Measurements from ENCODE around the gene NBEA. TPM values are rescaled to one million over a fixed set of nuclear protein-coding genes. Genes with fewer than 3 reads are reported as not detected.

The NBEA gene
- total RNA-seq, 2 experiments from 2014 or later: 3.5 to 3.8 TPM

DNA sequence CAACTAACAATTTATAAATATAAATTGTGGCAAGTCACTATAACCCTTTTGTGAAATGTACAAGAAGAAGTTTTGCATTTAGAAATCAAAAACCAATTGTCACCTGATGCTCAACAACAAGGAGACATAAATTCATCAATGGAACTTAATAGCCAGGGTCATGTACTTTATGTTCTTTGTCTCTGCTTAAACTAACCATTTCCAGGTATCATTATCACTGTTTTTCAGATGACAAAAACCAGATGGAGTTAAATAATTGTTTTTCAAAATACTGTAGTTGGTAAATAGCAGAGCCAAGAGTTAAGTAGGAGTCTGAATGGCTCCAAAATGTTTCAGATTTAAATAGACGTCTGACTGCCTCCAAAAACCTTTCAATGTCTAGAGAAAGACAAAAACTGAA, 606.7 kb downstream of the NBEA start:
- no peak overlapping the region for H3K4me3 Mint-ChIP-seq
- H3K27me3 Mint-ChIP-seq: no peaks in the 10 kb centered on the region
- no peak overlapping the region for H3K27ac Mint-ChIP-seq
- ChIA-PET CTCF (no interaction called here), POLR2A (no interaction called here)
- no peaks in the 10 kb centered on the region for H3K9me3 Mint-ChIP-seq
- Histone ChIP-seq H3K4me3 (ENCODE audit: low read length) (no peak overlapping the region), H3K27ac (ENCODE audit: low read depth in 1 of 2, low read length in 2 of 2) (no peak overlapping the region), H3K27me3 (ENCODE audit: control insufficient read depth in 1 of 2, insufficient read depth in 2 of 2, low read length in 2 of 2) (no peaks in the 10 kb centered on the region), H3K36me3 (ENCODE audit: insufficient read depth, low read length) (no peaks in the 10 kb centered on the region), H3K4me1 (ENCODE audit: insufficient read depth, low read length) (no peaks in the 10 kb centered on the region), H3K9me3 (ENCODE audit: control insufficient read depth in 1 of 2, insufficient read depth in 1 of 2, low read length in 2 of 2) (no peaks in the 10 kb centered on the region)
- ATAC-seq (ENCODE audit: poor library complexity): no peak
- H3K36me3 Mint-ChIP-seq (ENCODE audit: low read depth): no peaks in the 10 kb centered on the region
- DNase-seq: no peak
- H3K4me1 Mint-ChIP-seq (ENCODE audit: low read depth): no peaks in the 10 kb centered on the region
- TF ChIP-seq, protein P1, sequence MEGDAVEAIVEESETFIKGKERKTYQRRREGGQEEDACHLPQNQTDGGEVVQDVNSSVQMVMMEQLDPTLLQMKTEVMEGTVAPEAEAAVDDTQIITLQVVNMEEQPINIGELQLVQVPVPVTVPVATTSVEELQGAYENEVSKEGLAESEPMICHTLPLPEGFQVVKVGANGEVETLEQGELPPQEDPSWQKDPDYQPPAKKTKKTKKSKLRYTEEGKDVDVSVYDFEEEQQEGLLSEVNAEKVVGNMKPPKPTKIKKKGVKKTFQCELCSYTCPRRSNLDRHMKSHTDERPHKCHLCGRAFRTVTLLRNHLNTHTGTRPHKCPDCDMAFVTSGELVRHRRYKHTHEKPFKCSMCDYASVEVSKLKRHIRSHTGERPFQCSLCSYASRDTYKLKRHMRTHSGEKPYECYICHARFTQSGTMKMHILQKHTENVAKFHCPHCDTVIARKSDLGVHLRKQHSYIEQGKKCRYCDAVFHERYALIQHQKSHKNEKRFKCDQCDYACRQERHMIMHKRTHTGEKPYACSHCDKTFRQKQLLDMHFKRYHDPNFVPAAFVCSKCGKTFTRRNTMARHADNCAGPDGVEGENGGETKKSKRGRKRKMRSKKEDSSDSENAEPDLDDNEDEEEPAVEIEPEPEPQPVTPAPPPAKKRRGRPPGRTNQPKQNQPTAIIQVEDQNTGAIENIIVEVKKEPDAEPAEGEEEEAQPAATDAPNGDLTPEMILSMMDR (IDR thresholded peaks at IDR 0.05): no peak
- intact Hi-C loops (cut with DNase I, micrococcal nuclease): no loop called here

DNA sequence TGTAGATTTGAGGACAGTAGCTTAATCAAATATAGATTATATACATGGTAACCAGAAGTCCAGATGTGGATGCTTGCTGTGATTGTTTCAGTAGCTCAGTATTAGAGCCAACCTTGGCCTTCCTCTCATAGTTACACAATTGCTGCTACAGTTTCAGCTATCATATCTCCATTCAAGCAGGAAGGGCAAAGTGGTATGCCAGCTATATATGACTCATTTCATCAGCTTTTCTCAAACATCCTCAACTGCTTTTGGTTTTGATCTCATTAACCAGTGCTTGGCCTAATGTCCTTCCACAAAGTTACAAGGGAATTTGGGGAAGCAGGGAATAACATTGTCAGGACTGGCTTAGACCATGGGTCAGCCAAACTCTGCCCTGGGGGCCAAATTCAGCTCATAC, 607.4 kb downstream of the NBEA start:
- CTCF ChIA-PET: interaction anchor here (1.1 kb wide), 1 partner anchor 17 kb away, joined by 4 read pairs; no protein-coding TSS in a partner anchor
- Histone ChIP-seq H3K36me3 (ENCODE audit: insufficient read depth, low read length) (no peaks in the 10 kb centered on the region), H3K4me3 (ENCODE audit: low read length) (no peak overlapping the region), H3K27me3 (ENCODE audit: control insufficient read depth in 1 of 2, insufficient read depth in 2 of 2, low read length in 2 of 2) (no peaks in the 10 kb centered on the region), H3K9me3 (ENCODE audit: control insufficient read depth in 1 of 2, insufficient read depth in 1 of 2, low read length in 2 of 2) (no peaks in the 10 kb centered on the region), H3K27ac (ENCODE audit: low read depth in 1 of 2, low read length in 2 of 2) (no peak overlapping the region), H3K4me1 (ENCODE audit: insufficient read depth, low read length) (no peaks in the 10 kb centered on the region)
- Mint-ChIP-seq H3K4me1 (ENCODE audit: low read depth) (no peaks in the 10 kb centered on the region), H3K9me3 (no peaks in the 10 kb centered on the region), H3K27me3 (no peaks in the 10 kb centered on the region), H3K36me3 (ENCODE audit: low read depth) (no peaks in the 10 kb centered on the region), H3K27ac (no peak overlapping the region), H3K4me3 (no peak overlapping the region)
- POLR2A ChIA-PET: no interaction called here
- ATAC-seq (ENCODE audit: poor library complexity) (no peak), DNase-seq (no peak)
- intact Hi-C loops (cut with DNase I, micrococcal nuclease): no loop called here
- TF ChIP-seq, protein P1 (IDR thresholded peaks at IDR 0.05): no peak

DNA sequence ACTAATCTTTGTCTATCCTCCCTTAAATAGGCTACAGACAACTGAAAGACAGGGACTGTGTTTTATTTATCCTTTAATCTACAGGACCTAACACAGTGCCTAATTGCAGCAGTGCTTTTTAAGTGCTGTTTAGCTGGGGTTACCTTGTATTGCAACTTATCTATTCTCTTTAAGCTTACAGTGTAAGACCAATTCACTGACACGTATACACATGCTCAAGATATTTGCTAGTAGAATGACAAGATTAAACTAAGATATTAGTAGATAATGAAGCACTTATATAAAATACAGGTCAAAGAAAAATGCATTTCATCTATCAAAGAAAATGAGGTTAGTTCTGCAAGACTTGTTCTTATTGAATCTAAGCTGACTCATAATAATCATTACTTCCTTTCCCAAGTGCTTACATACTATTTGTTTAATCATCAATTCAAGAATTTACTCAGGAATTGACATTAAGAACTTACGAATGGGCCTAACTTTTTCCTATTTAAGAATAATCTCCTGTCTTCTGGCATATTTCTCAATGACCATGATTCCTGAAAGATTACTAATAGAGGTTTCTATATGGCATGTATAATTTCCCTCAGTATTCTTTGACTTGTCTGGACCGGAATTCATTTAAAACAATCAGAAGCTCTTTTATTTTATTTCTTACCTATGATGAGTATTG, 610.2 kb downstream of the NBEA start:
- intact Hi-C loops (cut with DNase I, micrococcal nuclease): no loop called here
- H3K9me3 ChIP-seq (ENCODE audit: control insufficient read depth in 1 of 2, insufficient read depth in 1 of 2, low read length in 2 of 2): no peaks in the 10 kb centered on the region
- Mint-ChIP-seq H3K27me3 (no peaks in the 10 kb centered on the region), H3K4me1 (ENCODE audit: low read depth) (no peaks in the 10 kb centered on the region), H3K27ac (no peak overlapping the region), H3K9me3 (no peaks in the 10 kb centered on the region), H3K36me3 (ENCODE audit: low read depth) (no peaks in the 10 kb centered on the region), H3K4me3 (no peak overlapping the region)
- TF ChIP-seq, protein P1 (IDR thresholded peaks at IDR 0.05): no peak
- ChIA-PET POLR2A (interaction anchor here (1.4 kb wide), 1 partner anchor 16 kb away, joined by 3 read pairs; no protein-coding TSS in a partner anchor), CTCF (no interaction called here)
- H3K27me3 ChIP-seq (ENCODE audit: control insufficient read depth in 1 of 2, insufficient read depth in 2 of 2, low read length in 2 of 2): no peaks in the 10 kb centered on the region
- DNase-seq (no peak), ATAC-seq (ENCODE audit: poor library complexity) (no peak)
- no peaks in the 10 kb centered on the region for H3K36me3 ChIP-seq (ENCODE audit: insufficient read depth, low read length)
- H3K4me1 ChIP-seq (ENCODE audit: insufficient read depth, low read length): no peaks in the 10 kb centered on the region
- no peak overlapping the region for H3K4me3 ChIP-seq (ENCODE audit: low read length)
- no peak overlapping the region for H3K27ac ChIP-seq (ENCODE audit: low read depth in 1 of 2, low read length in 2 of 2)

Data from CD4-positive, alpha-beta T cell (primary cell).